Ectodermal cell (in vitro differentiated cells): Measurements from ENCODE around the gene ADAMTSL2.

Experiments used
- H3K27ac ChIP-seq: 2 replicates; pipeline ENCODE4 v1.7.0; 2013; ENCODE audit warnings: mild to moderate bottlenecking, low read depth, low read length; ENCODE audit not compliant: insufficient read depth, poor library complexity, severe bottlenecking
- H3K27me3 ChIP-seq: 2 replicates; pipeline ENCODE4 v1.7.0; 2013; ENCODE audit warnings: mild to moderate bottlenecking, low read length; ENCODE audit not compliant: insufficient read depth, control insufficient read depth, poor library complexity, severe bottlenecking
- H3K36me3 ChIP-seq: one replicate; pipeline ENCODE4 v1.7.0; 2013; ENCODE audit warnings: low read length; ENCODE audit not compliant: control insufficient read depth, insufficient read depth
- H3K4me1 ChIP-seq: one replicate; pipeline ENCODE4 v1.7.0; 2013; ENCODE audit warnings: low read length; ENCODE audit not compliant: control insufficient read depth, insufficient read depth
- H3K4me3 ChIP-seq: 2 replicates; pipeline ENCODE4 v1.7.0; 2013; ENCODE audit warnings: low read depth, low read length, control low read depth; ENCODE audit not compliant: insufficient read depth
- H3K9me3 ChIP-seq: 2 replicates; pipeline ENCODE4 v1.7.0; 2013; ENCODE audit warnings: mild to moderate bottlenecking, low read length, moderate library complexity; ENCODE audit not compliant: control insufficient read depth
- WGBS, 2 experiments: methylation state at CpG; one replicate each; pipeline ENCODE4 v1.1.7; 2013; ENCODE audit warnings: missing lambda C conversion rate in 2 of 2; 5-methylcytosine and 5-hydroxymethylcytosine counted together

Gene ADAMTSL2

GRCh38 chr9:133612816-133613215 lies 78.3 kb downstream of the ADAMTSL2 start:
- WGBS, 2 experiments = 93 to 95% methylated on average over 8 of the region's 8 CpGs
- Histone ChIP-seq H3K4me1 (peaks cover 14% of the 10 kb centered on the region), H3K27ac (no peak overlapping the region), H3K4me3 (no peak overlapping the region), H3K9me3 (no peaks in the 10 kb centered on the region), H3K27me3 (peaks cover 35% of the 10 kb centered on the region), H3K36me3 (no peaks in the 10 kb centered on the region)

- no peak overlapping the region for H3K27ac ChIP-seq
- 93 to 94% methylated on average over 16 of the region's 16 CpGs for WGBS, 2 experiments
- H3K27me3 ChIP-seq = peaks cover 29% of the 10 kb centered on the region
Measured at GRCh38 chr9:133613432-133613831, 78.9 kb downstream of the ADAMTSL2 start.

DNA sequence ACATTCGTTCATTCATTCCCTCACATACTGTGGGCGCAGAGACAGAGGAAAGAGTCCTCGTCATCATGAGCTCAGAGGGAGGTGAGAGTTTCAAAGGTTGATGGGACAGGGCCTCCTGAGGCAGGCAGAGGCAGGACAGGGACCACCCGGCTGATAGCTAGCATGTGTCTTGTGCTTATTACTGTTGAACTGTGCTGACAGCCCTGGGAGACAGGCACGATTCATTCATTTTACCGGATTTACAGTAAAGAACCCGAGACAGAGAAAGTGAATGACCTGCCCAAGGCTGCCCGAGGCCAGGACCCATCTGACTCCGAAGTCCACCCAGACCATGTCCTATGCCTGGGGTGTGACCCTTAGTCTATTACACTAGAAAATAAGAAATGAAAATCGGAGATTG lies 79.6 kb downstream of the ADAMTSL2 start:
- 87% methylated on average over 10 of the region's 10 CpGs for WGBS, 2 experiments
- H3K27me3 ChIP-seq = peaks cover 22% of the 10 kb centered on the region
- no peaks in the 10 kb centered on the region for H3K9me3 ChIP-seq
- H3K36me3 ChIP-seq = no peaks in the 10 kb centered on the region
- H3K4me1 ChIP-seq = peaks cover 14% of the 10 kb centered on the region
- H3K4me3 ChIP-seq = no peak overlapping the region
- H3K27ac ChIP-seq = no peak overlapping the region

More at GRCh38 chr9:133613432-133613831, 78.9 kb downstream of the ADAMTSL2 start:
- Histone ChIP-seq H3K9me3 (no peaks in the 10 kb centered on the region), H3K4me1 (peaks cover 14% of the 10 kb centered on the region), H3K36me3 (no peaks in the 10 kb centered on the region), H3K4me3 (no peak overlapping the region)

DNA sequence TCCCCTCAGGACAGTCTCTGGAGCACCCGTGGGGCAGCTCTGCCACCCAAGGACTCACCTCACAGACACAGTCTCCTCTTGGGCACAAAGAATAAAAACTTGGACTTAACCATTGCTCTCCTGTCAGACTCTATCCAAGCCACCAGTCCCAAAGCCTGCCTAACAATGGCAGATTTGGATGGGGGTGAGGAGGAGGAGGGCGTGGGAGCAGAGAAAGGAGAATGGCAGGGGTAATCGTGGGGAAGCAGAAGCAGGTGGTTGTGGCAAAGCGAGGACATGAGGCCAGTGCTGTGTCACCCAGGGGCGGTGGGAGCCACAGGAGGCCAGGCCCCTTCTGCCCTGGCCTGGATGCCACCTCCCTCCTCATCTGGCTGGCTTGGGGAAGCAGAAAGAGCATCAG lies 80.2 kb downstream of the ADAMTSL2 start:
- Histone ChIP-seq H3K27ac (no peak overlapping the region), H3K4me1 (peaks cover 11% of the 10 kb centered on the region), H3K9me3 (no peaks in the 10 kb centered on the region), H3K36me3 (no peaks in the 10 kb centered on the region), H3K4me3 (no peak overlapping the region), H3K27me3 (peaks cover 16% of the 10 kb centered on the region)
- WGBS, 2 experiments = 71 to 76% methylated on average over 5 of the region's 5 CpGs

- Histone ChIP-seq H3K27me3 (peaks cover 11% of the 10 kb centered on the region), H3K9me3 (no peaks in the 10 kb centered on the region), H3K4me1 (peaks cover 8% of the 10 kb centered on the region), H3K4me3 (no peak overlapping the region), H3K27ac (no peak overlapping the region), H3K36me3 (no peaks in the 10 kb centered on the region)
- WGBS, 2 experiments = 68 to 69% methylated on average over 16 of the region's 16 CpGs
Measured at GRCh38 chr9:133615186-133615585, 80.7 kb downstream of the ADAMTSL2 start.

- WGBS, 2 experiments = 87 to 88% methylated on average over 13 of the region's 13 CpGs
Measured at GRCh38 chr9:133615606-133616188, 81.2 kb downstream of the ADAMTSL2 start.

GRCh38 chr9:133616643-133617405 lies 82.3 kb downstream of the ADAMTSL2 start:
- H3K9me3 ChIP-seq = no peaks in the 10 kb centered on the region
- H3K4me1 ChIP-seq = peaks cover 8% of the 10 kb centered on the region
- H3K27ac ChIP-seq = no peak overlapping the region
- no peak overlapping the region for H3K4me3 ChIP-seq
- no peaks in the 10 kb centered on the region for H3K36me3 ChIP-seq
- H3K27me3 ChIP-seq = no peaks in the 10 kb centered on the region
- WGBS, 2 experiments = 89 to 90% methylated on average over 13 of the region's 13 CpGs

More at GRCh38 chr9:133615606-133616188, 81.2 kb downstream of the ADAMTSL2 start:
- Histone ChIP-seq H3K4me3 (no peak overlapping the region), H3K36me3 (no peaks in the 10 kb centered on the region), H3K27ac (no peak overlapping the region), H3K9me3 (no peaks in the 10 kb centered on the region), H3K27me3 (peaks cover 6% of the 10 kb centered on the region), H3K4me1 (peaks cover 8% of the 10 kb centered on the region)

DNA sequence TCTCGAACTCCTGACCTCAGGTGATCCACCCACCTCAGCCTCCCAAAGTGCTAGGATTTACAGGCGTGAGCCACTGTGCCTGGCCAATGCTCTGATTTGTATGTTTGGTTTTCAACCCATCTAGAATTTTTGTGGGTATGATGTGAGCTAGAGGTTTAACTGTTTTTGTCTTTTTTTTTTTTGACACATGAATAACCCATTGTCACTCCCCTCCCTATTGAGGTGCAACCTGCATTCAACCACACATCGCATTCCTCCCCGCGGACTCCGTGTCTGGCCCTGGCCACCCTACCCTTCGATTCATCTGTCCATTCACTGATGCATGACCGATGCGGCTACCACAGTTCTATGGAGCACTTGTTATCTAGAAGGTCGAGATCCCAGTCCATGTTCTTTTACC lies 84.2 kb downstream of the ADAMTSL2 start:
- Histone ChIP-seq H3K27ac (no peak overlapping the region), H3K27me3 (no peaks in the 10 kb centered on the region), H3K36me3 (no peaks in the 10 kb centered on the region), H3K9me3 (no peaks in the 10 kb centered on the region), H3K4me1 (peaks cover 8% of the 10 kb centered on the region), H3K4me3 (no peak overlapping the region)
- 89 to 94% methylated on average over 10 of the region's 10 CpGs for WGBS, 2 experiments

- Histone ChIP-seq H3K27me3 (no peaks in the 10 kb centered on the region), H3K4me3 (no peak overlapping the region), H3K4me1 (peaks cover 4% of the 10 kb centered on the region), H3K27ac (no peak overlapping the region), H3K36me3 (no peaks in the 10 kb centered on the region), H3K9me3 (no peaks in the 10 kb centered on the region)
- WGBS, 2 experiments = 67% methylated on average over 8 of the region's 8 CpGs
Measured at GRCh38 chr9:133619791-133620190, 85.3 kb downstream of the ADAMTSL2 start.

GRCh38 chr9:133621725-133622267 lies 87.3 kb downstream of the ADAMTSL2 start:
- Histone ChIP-seq H3K4me1 (no peaks in the 10 kb centered on the region), H3K27ac (no peak overlapping the region), H3K36me3 (no peaks in the 10 kb centered on the region), H3K9me3 (peaks cover 2% of the 10 kb centered on the region), H3K4me3 (no peak overlapping the region), H3K27me3 (no peaks in the 10 kb centered on the region)
- WGBS, 2 experiments = 88 to 89% methylated on average over 11 of the region's 11 CpGs
